NT2/D1 (cell line): ENCODE results near the gene OSBPL2.

ENCODE experiments used
- DNase-seq: peaks from one replicate; pipeline ENCODE4 v3.0.0-alpha.2; 2011; ENCODE audit warnings: low read depth, low spot score
- H3K27me3 ChIP-seq: 2 replicates; pipeline ENCODE4 v1.6.0; 2011; ENCODE audit warnings: mild to moderate bottlenecking; ENCODE audit not compliant: insufficient read length, insufficient read depth
- H3K36me3 ChIP-seq: 2 replicates; pipeline ENCODE4 v1.6.1; 2011; ENCODE audit warnings: mild to moderate bottlenecking, low read length, mixed read lengths; ENCODE audit not compliant: insufficient read depth, insufficient read length
- H3K4me1 ChIP-seq: 2 replicates; pipeline ENCODE4 v1.5.1; 2011; ENCODE audit not compliant: insufficient read depth, insufficient read length
- H3K4me3 ChIP-seq: 2 replicates; pipeline ENCODE4 v1.5.1; 2011; ENCODE audit warnings: low read depth; ENCODE audit not compliant: insufficient read length
- H3K9ac ChIP-seq: 2 replicates; pipeline ENCODE4 v1.6.0; 2011; ENCODE audit warnings: low read depth; ENCODE audit not compliant: insufficient read length
- H3K9me3 ChIP-seq: 2 replicates; pipeline ENCODE4 v1.5.1; 2011; ENCODE audit warnings: mild to moderate bottlenecking, low read length; ENCODE audit not compliant: insufficient read depth
- SUZ12 ChIP-seq: IDR thresholded peaks from 2 replicates; pipeline ENCODE4 v1.6.1; 2011; ENCODE audit not compliant: insufficient read length, insufficient read depth; ENCODE audit errors: extremely low read depth
- YY1 ChIP-seq: IDR thresholded peaks from 2 replicates; pipeline ENCODE4 v1.6.1; 2011; ENCODE audit not compliant: insufficient read length, insufficient read depth
- ZNF274 ChIP-seq: IDR thresholded peaks from 2 replicates; pipeline ENCODE4 v1.6.1; 2011; ENCODE audit warnings: mild to moderate bottlenecking, low read depth, low read length

OSBPL2 gene

GRCh38 chr20:62228982-62229545 lies 9.3 kb upstream of the OSBPL2 start:
- TF ChIP-seq YY1 = no peak
- TF ChIP-seq ZNF274 = no peak
- TF ChIP-seq SUZ12 = no peak
- DNase-seq = no peak
- Histone ChIP-seq H3K4me1 (peaks cover 14% of the 10 kb centered on the region), H3K4me3 (no peak overlapping the region), H3K36me3 (no peaks in the 10 kb centered on the region), H3K9ac (no peak overlapping the region), H3K9me3 (no peaks in the 10 kb centered on the region), H3K27me3 (peaks cover 14% of the 10 kb centered on the region)

GRCh38 chr20:62229667-62230066 lies 8.7 kb upstream of the OSBPL2 start:
- no peaks in the 10 kb centered on the region for H3K9me3 ChIP-seq

GRCh38 chr20:62230276-62230675 lies 8.0 kb upstream of the OSBPL2 start:
- H3K36me3 ChIP-seq = no peaks in the 10 kb centered on the region
- H3K27me3 ChIP-seq = peaks cover 8% of the 10 kb centered on the region
- no peak overlapping the region for H3K4me3 ChIP-seq
- no peak for DNase-seq
- no peak for TF ChIP-seq ZNF274
- TF ChIP-seq YY1 = no peak
- no peak for TF ChIP-seq SUZ12
- no peak overlapping the region for H3K9ac ChIP-seq
- no peaks in the 10 kb centered on the region for H3K9me3 ChIP-seq
- peaks cover 14% of the 10 kb centered on the region for H3K4me1 ChIP-seq

More at GRCh38 chr20:62229667-62230066, 8.7 kb upstream of the OSBPL2 start:
- Histone ChIP-seq H3K4me3 (no peak overlapping the region), H3K9ac (no peak overlapping the region), H3K27me3 (peaks cover 13% of the 10 kb centered on the region), H3K4me1 (peaks cover 14% of the 10 kb centered on the region), H3K36me3 (no peaks in the 10 kb centered on the region)
- no peak for DNase-seq
- TF ChIP-seq ZNF274 (no peak), YY1 (no peak), SUZ12 (no peak)

- Histone ChIP-seq H3K9ac (no peak overlapping the region), H3K9me3 (no peaks in the 10 kb centered on the region), H3K4me3 (no peak overlapping the region), H3K36me3 (no peaks in the 10 kb centered on the region), H3K27me3 (peaks cover 8% of the 10 kb centered on the region), H3K4me1 (peaks cover 14% of the 10 kb centered on the region)
- no peak for DNase-seq
- TF ChIP-seq ZNF274 = no peak
- no peak for TF ChIP-seq SUZ12
- TF ChIP-seq YY1 = no peak
Measured at GRCh38 chr20:62230696-62231095, 7.6 kb upstream of the OSBPL2 start.

GRCh38 chr20:62231292-62231691 lies 7.0 kb upstream of the OSBPL2 start:
- Histone ChIP-seq H3K9ac (no peak overlapping the region), H3K36me3 (no peaks in the 10 kb centered on the region), H3K4me3 (no peak overlapping the region), H3K27me3 (peaks cover 7% of the 10 kb centered on the region), H3K4me1 (peaks cover 16% of the 10 kb centered on the region), H3K9me3 (no peaks in the 10 kb centered on the region)
- no peak for TF ChIP-seq ZNF274
- no peak for TF ChIP-seq YY1
- no peak for DNase-seq

GRCh38 chr20:62232194-62232593 lies 6.1 kb upstream of the OSBPL2 start:
- no peaks in the 10 kb centered on the region for H3K9me3 ChIP-seq
- no peak overlapping the region for H3K4me3 ChIP-seq
- H3K36me3 ChIP-seq = no peaks in the 10 kb centered on the region
- DNase-seq = no peak
- H3K4me1 ChIP-seq = peaks cover 21% of the 10 kb centered on the region
- no peak overlapping the region for H3K9ac ChIP-seq
- peaks cover 14% of the 10 kb centered on the region for H3K27me3 ChIP-seq
- TF ChIP-seq SUZ12 (no peak), ZNF274 (no peak), YY1 (no peak)

- Histone ChIP-seq H3K4me1 (peaks cover 21% of the 10 kb centered on the region), H3K27me3 (peaks cover 15% of the 10 kb centered on the region), H3K9me3 (no peaks in the 10 kb centered on the region), H3K4me3 (no peak overlapping the region), H3K36me3 (no peaks in the 10 kb centered on the region), H3K9ac (no peak overlapping the region)
- no peak for DNase-seq
- TF ChIP-seq YY1 (no peak), SUZ12 (no peak), ZNF274 (no peak)
Measured at GRCh38 chr20:62232770-62233645, 5.3 kb upstream of the OSBPL2 start.
